H1 (cell line): Measurements from ENCODE around the gene KRTAP1-3. TPM values are rescaled to one million over a fixed set of nuclear protein-coding genes. Genes with fewer than 3 reads are reported as not detected.

Experiments
- CTCF ChIA-PET: fragments of 300-600 bp; sonication (Branson Sonifier 250); formaldehyde crosslinking; loops from one replicate; lab custom pipeline; 2021; ENCODE audit not compliant: partially characterized antibody; lab: Charles Lee
- POLR2A ChIA-PET: fragments of 300-600 bp; sonication (Branson Sonifier 250); formaldehyde crosslinking; loops from one replicate; lab custom pipeline; 2021; ENCODE audit warnings: inconsistent platforms; ENCODE audit not compliant: partially characterized antibody; lab: Charles Lee
- DNase-seq, 2 experiments: peaks; one replicate each; pipeline versions ENCODE4 v3.0.0 to v3.0.0-alpha.2; 2010 to 2022; ENCODE audit warnings: low spot score in 2 of 2, low read depth in 1 of 2, mixed read lengths in 1 of 2
- FAIRE-seq: peaks from 2 replicates; lab custom pipeline; 2011; peaks lifted over from hg19 to GRCh38; lab: Jason Lieb, UNC
- H2AFZ ChIP-seq: 2 replicates; pipeline ENCODE4 v1.8.1; 2012; ENCODE audit warnings: low read length, inconsistent platforms
- H2AK5ac ChIP-seq: 2 replicates; pipeline ENCODE4 v1.6.1; 2013; ENCODE audit warnings: low read depth, low read length
- H2BK120ac ChIP-seq: replicated peaks from 2 replicates; pipeline ENCODE3; 2013; ENCODE audit warnings: low read depth, low read length, inconsistent platforms
- H2BK12ac ChIP-seq: 2 replicates; pipeline ENCODE4 v1.6.1; 2013; ENCODE audit warnings: low read depth, low read length
- H2BK15ac ChIP-seq: 2 replicates; pipeline ENCODE4 v1.6.1; 2013; ENCODE audit warnings: low read length
- H2BK20ac ChIP-seq: 2 replicates; pipeline ENCODE4 v1.6.1; 2013; ENCODE audit warnings: low read length
- H2BK5ac ChIP-seq: 2 replicates; pipeline ENCODE4 v1.6.1; 2013; ENCODE audit warnings: low read depth, low read length
- H3K14ac ChIP-seq: 2 replicates; pipeline ENCODE4 v1.6.1; 2013; ENCODE audit warnings: inconsistent platforms; ENCODE audit not compliant: insufficient read length
- H3K18ac ChIP-seq: 2 replicates; pipeline ENCODE4 v1.6.1; 2013; ENCODE audit warnings: low read length; ENCODE audit errors: extremely low read depth
- H3K23ac ChIP-seq: 2 replicates; pipeline ENCODE4 v1.6.1; 2013; ENCODE audit warnings: inconsistent platforms; ENCODE audit not compliant: insufficient read length
- H3K23me2 ChIP-seq: 2 replicates; pipeline ENCODE4 v1.6.1; 2013; ENCODE audit warnings: low read depth, low read length
- H3K27ac ChIP-seq: 2 replicates; pipeline ENCODE4 v1.6.1; 2011; ENCODE audit warnings: low read depth, low read length, inconsistent platforms
- H3K27me3 ChIP-seq, 4 experiments: replicated peaks in 1 of 4; 1 replicate in 1 of 4; 2 replicates in 3 of 4; pipeline versions ENCODE4 v1.6.1 to v1.8.1; 2011 to 2013; ENCODE audit warnings: low read length in 3 of 4, mild to moderate bottlenecking in 3 of 4, inconsistent platforms in 2 of 4, mixed read lengths in 2 of 4, moderate library complexity in 1 of 4; ENCODE audit not compliant: control insufficient read depth in 3 of 4, insufficient read depth in 3 of 4; ENCODE audit errors: extremely low read depth in 1 of 4
- H3K36me3 ChIP-seq, 4 experiments: 2 replicates each; pipeline versions ENCODE4 v1.6.1 to v1.8.1; 2011 to 2013; ENCODE audit warnings: mild to moderate bottlenecking in 4 of 4, low read length in 3 of 4, moderate library complexity in 2 of 4, control low read depth in 1 of 4, inconsistent platforms in 1 of 4; ENCODE audit not compliant: insufficient read depth in 4 of 4, control insufficient read depth in 2 of 4
- H3K4ac ChIP-seq: replicated peaks from 2 replicates; pipeline ENCODE3; 2013; ENCODE audit warnings: low read length, low read depth, mixed read lengths, inconsistent platforms; ENCODE audit not compliant: insufficient read length
- H3K4me1 ChIP-seq, 4 experiments: replicated peaks in 1 of 4; 1 replicate in 1 of 4; 2 replicates in 3 of 4; pipeline versions ENCODE4 v1.6.1 to v1.8.1; 2011 to 2013; ENCODE audit warnings: low read length in 3 of 4, inconsistent platforms in 2 of 4, mixed read lengths in 1 of 4; ENCODE audit not compliant: insufficient read depth in 4 of 4, control insufficient read depth in 3 of 4
- H3K4me2 ChIP-seq, 2 experiments: 2 replicates each; pipeline versions ENCODE4 v1.6.1 to v1.8.1; 2011 to 2013; ENCODE audit warnings: low read depth in 2 of 2, low read length in 2 of 2, control low read depth in 1 of 2, inconsistent platforms in 1 of 2, mild to moderate bottlenecking in 1 of 2; ENCODE audit not compliant: insufficient read depth in 1 of 2
- H3K4me3 ChIP-seq, 4 experiments: fragments of 200-600, 300-600 bp in 1 of 4; sonication (generic), shearing (Covaris generic), sonication (Bioruptor Twin) in 1 of 4; 2 replicates each; pipeline versions ENCODE4 v1.5.1 to v1.8.1; 2011 to 2016; ENCODE audit warnings: low read length in 4 of 4, low read depth in 3 of 4, control low read depth in 2 of 4, inconsistent platforms in 2 of 4, mild to moderate bottlenecking in 2 of 4, mixed read lengths in 1 of 4, moderate library complexity in 1 of 4; ENCODE audit not compliant: insufficient read depth in 2 of 4; ENCODE audit errors: extremely low read depth in 1 of 4
- H3K56ac ChIP-seq: replicated peaks from 2 replicates; pipeline ENCODE3; 2013; ENCODE audit warnings: low read depth, mild to moderate bottlenecking, mixed read lengths, low read length, inconsistent platforms; ENCODE audit not compliant: insufficient read length
- H3K79me1 ChIP-seq: 2 replicates; pipeline ENCODE4 v1.6.1; 2013; ENCODE audit warnings: low read depth, low read length, control low read depth
- H3K79me2 ChIP-seq, 2 experiments: 2 replicates each; pipeline versions ENCODE4 v1.6.1 to v1.8.1; 2012 to 2013; ENCODE audit warnings: low read length in 2 of 2, mild to moderate bottlenecking in 2 of 2, inconsistent platforms in 1 of 2; ENCODE audit not compliant: insufficient read depth in 2 of 2, control insufficient read depth in 1 of 2
- H3K9ac ChIP-seq, 4 experiments: replicated peaks in 1 of 4; 1 replicate in 1 of 4; 2 replicates in 3 of 4; pipeline versions ENCODE4 v1.6.1 to v1.8.1; 2011 to 2013; ENCODE audit warnings: low read depth in 3 of 4, low read length in 3 of 4, control low read depth in 2 of 4, mild to moderate bottlenecking in 2 of 4, moderate library complexity in 2 of 4, inconsistent platforms in 1 of 4; ENCODE audit errors: extremely low read depth in 1 of 4
- H3K9me3 ChIP-seq, 2 experiments: 2 replicates each; pipeline versions ENCODE4 v1.6.1 to v1.8.1; 2012 to 2013; ENCODE audit warnings: mild to moderate bottlenecking in 2 of 2, moderate library complexity in 2 of 2, control low read depth in 1 of 2, inconsistent platforms in 1 of 2, low read depth in 1 of 2, low read length in 1 of 2, mixed read lengths in 1 of 2; ENCODE audit not compliant: insufficient read depth in 2 of 2
- H4K20me1 ChIP-seq, 2 experiments: replicated peaks in 1 of 2; 2 replicates each; pipeline versions ENCODE3 to v1.8.1; 2011 to 2013; ENCODE audit warnings: inconsistent platforms in 2 of 2, low read length in 2 of 2, mild to moderate bottlenecking in 1 of 2; ENCODE audit not compliant: insufficient read depth in 2 of 2, control insufficient read depth in 1 of 2
- H4K5ac ChIP-seq: 2 replicates; pipeline ENCODE4 v1.6.1; 2013; ENCODE audit warnings: low read length, low read depth, mixed read lengths, inconsistent platforms; ENCODE audit not compliant: insufficient read length
- H4K8ac ChIP-seq: 2 replicates; pipeline ENCODE4 v1.8.0; 2013; ENCODE audit warnings: mild to moderate bottlenecking, moderate library complexity, low read length, inconsistent platforms; ENCODE audit not compliant: insufficient read depth; ENCODE audit errors: extremely low read depth
- H4K91ac ChIP-seq: replicated peaks from 2 replicates; pipeline ENCODE3; 2013; ENCODE audit warnings: low read length, mixed read lengths, inconsistent platforms; ENCODE audit not compliant: insufficient read length
- BCL11A ChIP-seq, 2 experiments: IDR thresholded peaks; one replicate each; pipeline ENCODE4 v1.6.1; 2011; ENCODE audit warnings: low read depth in 2 of 2, low read length in 2 of 2, mild to moderate bottlenecking in 2 of 2
- CBX8 ChIP-seq: fragments of 300-800, 300-1000 bp; sonication (generic); IDR thresholded peaks from 2 replicates; pipeline ENCODE4 v1.7.1; 2016; ENCODE audit warnings: low read depth, low read length, borderline replicate concordance
- CHD1 ChIP-seq: IDR thresholded peaks from 2 replicates; pipeline ENCODE4 v1.6.1; 2012; ENCODE audit warnings: low read depth, low read length, improper control_type of control experiment
- FOSL1 ChIP-seq: IDR thresholded peaks from 2 replicates; pipeline ENCODE4 v1.6.1; 2011; ENCODE audit warnings: mild to moderate bottlenecking, low read depth, low read length, moderate library complexity; ENCODE audit not compliant: insufficient read depth
- GABPA ChIP-seq: IDR thresholded peaks from 2 replicates; pipeline ENCODE4 v1.6.1; 2011; ENCODE audit warnings: mild to moderate bottlenecking, low read length, moderate library complexity, borderline replicate concordance; ENCODE audit not compliant: insufficient read depth
- JUND ChIP-seq: IDR thresholded peaks from 2 replicates; pipeline ENCODE4 v1.6.1; 2011; ENCODE audit warnings: mild to moderate bottlenecking, improper control_type of control experiment, low read length
- KDM1A ChIP-seq: fragments of 200-600, 300-600 bp; sonication (generic); IDR thresholded peaks from 2 replicates; pipeline ENCODE4 v1.7.1; 2016; ENCODE audit warnings: mild to moderate bottlenecking, low read length, borderline replicate concordance
- POLR2A ChIP-seq, 2 experiments: IDR thresholded peaks; 1 replicate in 1 of 2; 2 replicates in 1 of 2; pipeline ENCODE4 v1.6.1; 2011; ENCODE audit warnings: low read depth in 2 of 2, low read length in 2 of 2, mild to moderate bottlenecking in 2 of 2; ENCODE audit errors: control extremely low read depth in 1 of 2
- RXRA ChIP-seq: IDR thresholded peaks from 2 replicates; pipeline ENCODE4 v1.6.1; 2011; ENCODE audit warnings: low read depth, mild to moderate bottlenecking, low read length, moderate library complexity; ENCODE audit not compliant: insufficient read depth
- SIRT6 ChIP-seq: IDR thresholded peaks from one replicate; pipeline ENCODE4 v1.7.1; 2012; ENCODE audit warnings: low read length, inconsistent platforms
- SP2 ChIP-seq: IDR thresholded peaks from 2 replicates; pipeline ENCODE4 v1.6.1; 2012; ENCODE audit warnings: mild to moderate bottlenecking, low read length, inconsistent platforms
- SRF ChIP-seq: IDR thresholded peaks from 2 replicates; pipeline ENCODE4 v1.6.1; 2011; ENCODE audit warnings: mild to moderate bottlenecking, low read depth, low read length, moderate library complexity
- WGBS, 2 experiments: shearing (Covaris generic) in 1 of 2; methylation state at CpG; one replicate each; pipeline versions ENCODE4 v1.1.6 to v1.1.7; 2013 to 2015; ENCODE audit warnings: low lambda C conversion rate in 2 of 2, mixed read lengths in 2 of 2, inconsistent platforms in 1 of 2, low coverage in 1 of 2, missing lambda C conversion rate in 1 of 2; ENCODE audit not compliant: insufficient replicate concordance in 2 of 2, insufficient coverage in 1 of 2, insufficient read length in 1 of 2; ENCODE audit errors: extremely low coverage in 1 of 2, missing lambda C conversion rate in 1 of 2; 5-methylcytosine and 5-hydroxymethylcytosine counted together
- polyA plus RNA-seq, 7 experiments: library from polyadenylated mRNA; depleted of rRNA in 3 of 7; stranded (reverse) in 5 of 7; unstranded in 2 of 7; fragments of >200 nt in 5 of 7; fragments of 200-250 nt in 2 of 7; gene quantifications; 1 replicate in 5 of 7; 2 replicates in 1 of 7; 4 replicates in 1 of 7; pipeline versions ENCODE4 v1.2.1 to v1.2.3, GENCODE V29; 2011 to 2013; ENCODE audit warnings: missing spikeins in 2 of 7, mixed read lengths in 2 of 7
- total RNA-seq: library from RNA; stranded (reverse); fragmentation: NEBNext Ultra II Directional; extraction: Animal tissue kit (Norgen Biotek cat#: 25700); gene quantifications from 2 replicates; pipeline ENCODE4 v1.2.1, GENCODE V29; 2021
- TF ChIP-seq, protein P1 (sequence below): IDR thresholded peaks from 2 replicates; pipeline ENCODE4 v1.6.1; 2011; ENCODE audit warnings: low read depth, mild to moderate bottlenecking, low read length; ENCODE audit not compliant: insufficient read depth

Gene KRTAP1-3
- total and polyA plus RNA-seq, 2 of the 8 experiments (the other 6 are each of a cell fraction or from before 2014, with no cell fraction given) = not detected

DNA sequence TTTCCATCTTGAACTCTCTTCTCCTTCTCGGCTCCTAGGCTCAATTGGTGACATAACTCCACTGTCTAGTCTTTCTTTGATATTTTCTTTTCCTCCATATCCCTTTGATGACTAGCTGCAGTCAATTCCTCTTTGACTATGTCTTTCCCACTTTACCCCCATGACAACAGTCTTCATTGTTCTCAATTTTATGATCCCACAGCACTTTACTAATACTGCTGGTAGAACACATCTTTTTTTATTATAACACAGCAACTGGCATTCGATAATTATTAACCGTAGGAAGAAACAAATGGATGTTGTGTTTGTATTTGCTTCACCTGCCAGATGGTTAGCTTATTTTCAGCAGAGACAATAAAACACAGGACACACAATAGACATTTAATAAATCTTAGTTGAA is 42.0 kb downstream of the KRTAP1-3 start:
- Histone ChIP-seq H3K4ac (no peak overlapping the region), H3K56ac (no peak overlapping the region), H3K79me1 (no peaks in the 10 kb centered on the region), H3K27ac (no peak overlapping the region), H2BK15ac (no peak overlapping the region), H3K9ac (no peak overlapping the region), H3K23ac (no peak overlapping the region), H3K79me2 (no peaks in the 10 kb centered on the region), H3K4me1 (peaks cover 0 to 2% (median 0%) of the 10 kb centered on the region in 4 experiments; a peak in 2 of 7 replicates), H3K4me2 (no peak overlapping the region), H3K23me2 (no peaks in the 10 kb centered on the region), H3K18ac (no peak overlapping the region), H2AFZ (no peak overlapping the region), H2AK5ac (no peak overlapping the region), H2BK12ac (no peak overlapping the region), H4K20me1 (no peaks in the 10 kb centered on the region), H4K5ac (no peak overlapping the region), H4K8ac (no peak overlapping the region), H4K91ac (no peak overlapping the region), H3K9me3 (no peaks in the 10 kb centered on the region), H3K14ac (no peak overlapping the region), H2BK5ac (no peak overlapping the region)
- FAIRE-seq (no peak), DNase-seq (no peak)
- WGBS, 2 experiments = 93% methylated on average over 3 of the region's 3 CpGs; no CpG with 5 or more reads in 1 of the 2 experiments
- ChIA-PET CTCF (interaction anchor here (0.5 kb wide), 1 partner anchor 29 kb away, joined by 3 read pairs; no protein-coding TSS in a partner anchor), POLR2A (interaction anchor here (0.6 kb wide), 1 partner anchor 11 kb away, joined by 4 read pairs; no protein-coding TSS in a partner anchor)
- no peak for TF ChIP-seq RXRA
- TF ChIP-seq JUND = no peak
- no peak for TF ChIP-seq POLR2A (IDR thresholded peaks at IDR 0.05; ENCODE audit: control extremely low read depth in 1 of 2, low read depth in 2 of 2, low read length in 2 of 2)
- no peak for TF ChIP-seq KDM1A
- no peak for TF ChIP-seq BCL11A (IDR thresholded peaks at IDR 0.05; ENCODE audit: low read depth in 2 of 2, low read length in 2 of 2)
- no peak for TF ChIP-seq GABPA
- no peak for TF ChIP-seq SP2
- TF ChIP-seq, protein P1, sequence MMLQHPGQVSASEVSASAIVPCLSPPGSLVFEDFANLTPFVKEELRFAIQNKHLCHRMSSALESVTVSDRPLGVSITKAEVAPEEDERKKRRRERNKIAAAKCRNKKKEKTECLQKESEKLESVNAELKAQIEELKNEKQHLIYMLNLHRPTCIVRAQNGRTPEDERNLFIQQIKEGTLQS = no peak
- no peak for TF ChIP-seq SRF
- no peak for TF ChIP-seq SIRT6
- TF ChIP-seq FOSL1 = no peak
- TF ChIP-seq CHD1 = no peak
- TF ChIP-seq CBX8 = no peak
- TF ChIP-seq, all 59 proteins: peak for 0
- Histone ChIP-seq H3K36me3 (no peaks in the 10 kb centered on the region), H3K27me3 (no peaks in the 10 kb centered on the region), H3K4me3 (no peak overlapping the region), H2BK120ac (no peak overlapping the region), H2BK20ac (no peak overlapping the region)
